GM21528 (cell line): Measurements from ENCODE around the gene OR4F17.
"Not testable (repeated sequence)": the region's sequence is repeated elsewhere in the genome, so short reads cannot be mapped to it uniquely, and the experiment has no call there.

ENCODE experiments used
- ATAC-seq: cut with Tn5 transposase; IDR thresholded peaks from one replicate; pipeline ENCODE4 v1.9.1; 2021; ENCODE audit warnings: mild to moderate bottlenecking, moderate library complexity; ENCODE audit not compliant: unreplicated experiment, low FRiP score

Gene OR4F17, protein sequence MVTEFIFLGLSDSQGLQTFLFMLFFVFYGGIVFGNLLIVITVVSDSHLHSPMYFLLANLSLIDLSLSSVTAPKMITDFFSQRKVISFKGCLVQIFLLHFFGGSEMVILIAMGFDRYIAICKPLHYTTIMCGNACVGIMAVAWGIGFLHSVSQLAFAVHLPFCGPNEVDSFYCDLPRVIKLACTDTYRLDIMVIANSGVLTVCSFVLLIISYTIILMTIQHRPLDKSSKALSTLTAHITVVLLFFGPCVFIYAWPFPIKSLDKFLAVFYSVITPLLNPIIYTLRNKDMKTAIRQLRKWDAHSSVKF

GRCh38 chr19:106804-107203 is at the start of gene OR4F17:
Gene OR4F17, plus strand, starts transcription at chr19:107104. Its CDS starts 3,575 bp downstream, at chr19:110679.
- not testable (repeated sequence) for ATAC-seq

- not testable (repeated sequence) for ATAC-seq
Measured at GRCh38 chr19:70793-71192, 36.1 kb upstream of the OR4F17 start.

GRCh38 chr19:82864-83263 is 24.0 kb upstream of the OR4F17 start:
- ATAC-seq: not testable (repeated sequence)

DNA sequence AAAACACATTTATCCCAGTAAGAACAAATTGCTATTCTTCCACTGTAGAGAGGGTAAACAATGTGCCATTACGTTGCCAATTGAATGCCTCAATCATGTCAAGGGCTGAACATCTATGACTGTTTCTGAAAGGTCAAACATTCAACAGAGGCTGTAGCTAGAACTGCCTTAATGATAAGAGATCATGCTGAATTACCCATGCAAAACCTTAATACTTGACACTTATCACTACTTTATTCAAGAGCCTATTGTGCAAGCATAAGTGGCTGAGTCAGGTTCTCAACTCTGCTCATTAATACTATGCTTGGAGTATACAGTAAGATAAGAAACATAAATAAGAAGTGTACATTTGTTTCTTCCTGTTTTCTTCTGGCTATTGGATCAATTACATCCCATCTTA is 23.3 kb upstream of the OR4F17 start:
- ATAC-seq: not testable (repeated sequence)

DNA sequence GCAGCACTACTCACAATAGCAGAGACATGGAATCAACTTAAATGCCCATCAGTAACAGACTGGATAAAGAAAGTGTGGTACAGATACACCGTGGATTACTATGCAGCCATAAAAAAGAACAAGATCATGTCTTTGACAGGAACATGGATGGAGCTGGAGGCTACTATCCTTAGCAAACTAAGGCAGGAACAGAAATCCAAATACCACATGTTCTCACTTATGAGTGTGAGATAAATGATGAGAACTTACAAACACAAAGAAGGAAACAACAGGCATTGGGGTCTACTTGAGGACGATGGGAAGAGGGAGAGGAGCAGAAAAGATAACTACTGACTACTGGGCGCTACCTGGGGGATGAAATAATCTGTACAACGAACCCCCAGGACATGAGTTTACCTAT is 16.2 kb upstream of the OR4F17 start:
- ATAC-seq: not testable (repeated sequence)

GRCh38 chr19:94794-95193 is 12.1 kb upstream of the OR4F17 start:
- not testable (repeated sequence) for ATAC-seq

DNA sequence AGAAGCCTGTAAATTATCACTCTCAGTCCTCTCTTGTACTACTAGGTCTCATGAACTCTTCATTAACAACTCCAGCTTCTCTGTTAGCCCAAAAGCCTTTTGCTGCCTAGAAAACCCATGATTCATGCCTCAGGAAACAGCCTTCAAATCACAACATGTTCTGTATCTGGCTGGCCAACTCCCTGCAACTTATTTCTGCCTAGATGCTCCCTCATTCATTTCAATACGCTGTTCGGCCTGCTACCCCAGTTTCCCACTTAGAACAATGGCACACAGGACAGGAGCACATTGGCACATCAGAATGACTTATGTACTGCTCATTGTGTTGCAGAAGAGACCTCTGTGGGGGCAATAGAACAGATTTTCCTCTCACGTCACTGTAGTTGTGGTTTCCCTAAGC is 9.3 kb upstream of the OR4F17 start:
- not testable (repeated sequence) for ATAC-seq

- not testable (repeated sequence) for ATAC-seq
Measured at GRCh38 chr19:120443-121140, 13.7 kb downstream of the OR4F17 start.
